Measurements from ENCODE around the gene HSD17B14.
A peak's percentile ranks its signal among the peaks of the same experiment; 100 is the strongest.
"Not testable (repeated sequence)": the region's sequence is repeated elsewhere in the genome, so short reads cannot be mapped to it uniquely, and the experiment has no call there.

HSD17B14 gene

DNA sequence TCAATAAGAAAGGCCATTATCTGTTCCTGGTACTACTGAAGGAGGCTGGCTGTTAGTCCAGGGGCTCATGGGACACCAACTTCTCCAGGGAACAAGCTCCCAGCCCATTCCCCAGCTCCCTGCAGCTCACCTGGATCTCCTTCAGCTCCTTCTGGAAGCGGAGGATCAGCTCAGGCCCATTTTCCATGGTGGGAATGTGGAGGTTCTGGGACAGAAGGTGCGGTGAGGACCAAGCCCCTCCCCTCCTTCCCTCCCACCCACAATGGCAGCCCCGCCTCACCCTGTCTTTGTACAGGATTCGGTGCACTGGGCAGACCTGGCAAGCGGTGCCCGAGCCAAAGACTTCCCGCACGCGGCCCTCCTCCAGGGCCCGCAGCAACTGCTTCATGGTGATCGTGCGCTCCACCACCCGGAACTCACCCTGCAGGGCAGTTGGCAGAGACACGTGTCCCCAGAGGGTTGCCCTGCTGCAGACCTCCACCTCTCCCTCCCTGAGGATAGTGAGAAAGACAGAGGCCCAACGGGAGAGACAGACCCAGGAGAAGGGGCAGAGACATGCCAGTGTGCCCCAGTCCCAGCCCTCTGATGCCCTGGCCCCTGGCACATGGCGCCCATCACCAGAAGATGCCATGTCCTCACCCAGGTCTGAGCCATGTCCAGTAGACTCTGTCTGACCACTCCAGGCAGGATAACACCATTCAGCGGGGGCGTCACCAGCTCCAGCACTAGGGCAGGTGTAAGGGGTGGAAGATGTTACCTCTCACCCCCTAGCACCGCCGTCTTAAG, 39.8 kb downstream of the HSD17B14 start:
- no peak for DNase-seq

DNA sequence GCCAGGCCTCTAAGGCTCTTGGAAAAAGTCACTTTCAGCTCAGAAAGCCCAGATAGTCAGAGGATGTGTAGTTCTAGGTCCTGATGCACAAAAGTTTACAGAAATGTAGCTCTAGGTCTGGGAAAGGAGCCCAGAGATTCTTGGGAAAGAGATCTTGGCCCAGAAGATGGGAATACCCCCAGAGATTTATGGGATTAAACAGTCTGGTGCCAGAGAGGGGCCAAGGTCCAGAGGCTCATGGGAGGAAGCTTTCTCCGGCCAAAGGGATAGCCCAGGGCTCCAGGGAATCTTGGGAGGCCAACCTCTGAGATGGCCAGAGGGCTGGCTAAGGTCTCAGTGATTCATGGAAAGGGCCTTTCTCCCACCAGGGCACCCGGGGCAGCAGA, 40.6 kb downstream of the HSD17B14 start:
- no peak for DNase-seq

DNA sequence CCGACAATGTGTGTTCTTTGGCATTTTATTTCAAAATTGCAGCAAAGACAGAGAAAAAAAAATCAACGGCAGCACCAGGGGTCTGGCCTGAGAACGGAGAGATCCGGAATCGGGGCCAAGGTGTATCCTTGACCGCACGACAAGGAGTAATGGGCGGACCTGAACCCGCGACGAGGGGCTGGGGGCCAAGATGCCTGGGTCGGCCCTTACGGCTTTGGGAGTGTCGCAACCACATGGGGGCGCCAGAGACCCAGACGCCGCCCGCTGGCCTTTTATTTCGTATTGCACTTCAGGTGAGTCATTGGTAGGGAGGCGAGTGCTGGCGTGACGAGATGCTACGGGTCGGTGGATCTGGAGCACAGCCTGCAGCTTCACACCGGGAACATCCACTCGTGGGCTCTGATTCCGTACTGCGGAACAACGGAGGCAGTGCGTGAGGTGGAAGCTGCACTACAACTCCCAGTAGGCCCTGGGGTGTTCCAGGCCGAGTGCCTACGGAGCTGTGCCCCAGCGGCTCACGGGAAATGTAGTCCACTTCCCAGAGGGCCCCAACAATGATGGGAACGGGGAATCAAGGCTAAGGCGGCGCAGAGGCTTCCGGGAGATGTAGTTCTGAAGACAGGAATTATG, 41.1 kb downstream of the HSD17B14 start:
- DNase-seq = peak; percentile 84

DNA sequence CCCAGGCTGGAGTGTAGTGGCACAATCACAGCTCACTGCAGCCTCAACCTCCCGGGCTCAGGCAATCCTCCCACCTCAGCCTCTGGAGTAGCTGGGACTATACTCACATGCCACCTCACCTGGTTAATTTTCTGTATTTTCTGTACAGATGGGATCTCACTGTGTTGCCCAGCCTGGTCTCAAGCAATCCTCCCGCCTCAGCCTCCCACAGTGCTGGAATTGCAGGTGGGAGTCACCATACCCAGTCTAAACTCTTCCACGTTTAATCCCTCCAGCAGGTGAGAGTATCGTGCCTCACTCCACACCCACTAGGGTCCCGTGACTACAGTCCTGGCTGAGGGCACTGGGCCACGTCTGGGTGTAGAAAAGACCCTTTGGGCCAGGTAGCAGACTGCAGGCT, 42.0 kb downstream of the HSD17B14 start:
- no peak for DNase-seq

DNA sequence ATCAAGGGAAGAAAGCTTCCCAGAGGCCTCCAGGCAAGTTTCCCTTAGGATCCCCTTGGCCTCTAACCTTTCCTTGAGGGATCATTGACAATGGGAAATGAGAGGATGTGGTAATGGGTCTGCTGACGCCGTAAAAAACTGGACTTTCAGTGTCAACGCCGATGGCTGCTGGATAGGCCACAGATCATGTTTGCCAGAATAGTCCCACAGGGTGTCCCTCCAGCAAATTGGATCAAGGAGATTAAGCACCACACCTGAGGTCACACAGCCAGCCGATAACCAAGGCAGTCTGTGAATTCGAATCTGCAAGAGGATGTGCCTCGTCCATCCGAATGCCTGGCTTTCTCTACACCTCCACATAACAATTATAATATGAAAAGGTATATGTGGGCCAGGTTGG, 43.0 kb downstream of the HSD17B14 start:
- no peak for DNase-seq

DNA sequence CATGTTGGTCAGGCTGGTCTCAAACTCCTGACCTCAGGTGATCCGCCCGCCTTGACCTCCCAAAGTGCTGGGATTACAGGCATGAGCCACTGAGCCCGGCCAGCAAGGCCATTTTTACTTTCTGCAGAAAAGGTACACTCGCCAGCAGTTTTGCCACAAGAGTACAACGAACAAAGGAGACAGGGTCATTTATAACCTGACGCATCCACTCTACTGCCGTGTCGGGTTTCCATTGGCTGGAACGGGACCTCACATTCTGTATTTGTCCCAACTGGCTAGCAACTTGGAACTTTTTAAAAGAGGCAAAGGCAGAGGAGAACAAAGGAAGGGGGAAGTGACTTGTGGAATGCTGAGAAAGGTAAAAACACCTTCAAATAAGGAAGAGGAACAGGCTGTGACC, 49.0 kb downstream of the HSD17B14 start:
- not testable (repeated sequence) for DNase-seq

DNA sequence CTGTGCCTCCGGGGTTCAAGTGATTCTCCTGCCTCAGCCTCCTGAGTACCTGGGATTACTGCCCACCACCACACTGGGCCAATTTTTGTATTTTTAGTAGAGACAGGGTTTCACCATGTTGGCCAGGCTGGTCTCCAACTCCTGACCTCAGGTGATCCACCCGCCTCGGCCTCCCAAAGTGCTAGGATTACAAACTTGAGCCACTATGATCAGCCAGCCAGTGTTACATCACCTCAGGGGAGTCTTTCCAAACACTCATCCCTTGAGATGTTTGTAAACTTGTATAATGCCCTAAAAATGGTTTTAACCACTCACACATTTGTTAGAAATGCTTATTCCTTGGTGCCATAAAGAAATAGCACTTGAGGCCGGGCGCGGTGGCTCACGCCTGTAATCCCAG, 49.9 kb downstream of the HSD17B14 start:
- DNase-seq = not testable (repeated sequence)

DNA sequence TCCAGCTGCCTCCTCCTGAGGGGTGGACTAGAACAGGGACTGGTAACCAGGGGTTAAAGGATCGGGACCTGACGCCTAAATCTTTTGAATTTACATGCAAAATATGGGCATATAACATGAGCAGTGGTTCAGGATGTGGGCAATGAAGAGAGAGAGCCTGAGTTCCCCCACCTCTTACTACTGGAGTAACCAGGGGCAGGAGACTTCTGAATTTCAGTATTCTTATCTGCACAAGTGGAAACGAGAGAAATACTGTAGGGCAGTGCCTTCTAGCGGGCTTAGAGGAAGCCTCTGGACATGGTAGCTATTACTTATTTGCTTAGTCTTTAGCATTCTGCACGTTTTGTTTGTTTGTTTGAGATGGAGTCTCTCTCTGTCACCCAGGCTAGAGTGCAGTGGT, 51.8 kb downstream of the HSD17B14 start:
- DNase-seq = no peak

DNA sequence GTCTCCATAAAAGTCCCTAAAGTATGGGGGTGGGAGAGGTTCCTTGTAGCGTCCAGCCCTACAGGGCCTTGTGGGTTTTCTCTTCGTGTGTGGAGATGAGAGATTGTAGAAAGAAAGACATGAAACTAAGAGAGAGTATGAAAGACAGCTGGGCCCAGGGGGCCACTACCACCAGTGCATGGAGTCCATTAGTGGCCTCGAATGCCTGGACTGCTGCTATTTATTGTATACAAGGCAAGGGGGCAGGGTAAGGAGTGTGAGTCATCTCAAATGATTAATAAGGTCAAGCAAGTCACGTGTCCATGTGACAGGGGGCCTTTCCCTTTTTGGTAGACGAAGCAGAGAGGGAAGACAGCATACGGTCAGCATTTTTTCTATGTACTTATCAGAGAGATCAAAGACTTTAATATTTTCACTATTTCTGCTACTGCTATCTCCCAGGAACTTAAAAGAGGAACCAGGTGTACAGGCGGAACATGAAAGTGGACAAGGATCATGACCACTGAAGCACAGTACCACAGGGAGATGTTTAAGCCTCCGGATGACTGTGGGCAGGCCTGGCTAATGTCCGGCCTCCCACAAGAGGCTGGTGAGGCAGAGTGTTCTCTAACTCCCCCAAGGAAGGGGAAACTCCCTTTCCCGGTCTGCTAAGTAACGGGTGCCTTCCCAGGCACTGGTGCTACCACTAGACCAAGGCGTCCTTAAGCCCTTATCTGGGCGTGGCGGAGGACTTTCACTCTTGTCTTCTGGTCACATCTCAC, 55.5 kb downstream of the HSD17B14 start:
- no peak for DNase-seq

DNA sequence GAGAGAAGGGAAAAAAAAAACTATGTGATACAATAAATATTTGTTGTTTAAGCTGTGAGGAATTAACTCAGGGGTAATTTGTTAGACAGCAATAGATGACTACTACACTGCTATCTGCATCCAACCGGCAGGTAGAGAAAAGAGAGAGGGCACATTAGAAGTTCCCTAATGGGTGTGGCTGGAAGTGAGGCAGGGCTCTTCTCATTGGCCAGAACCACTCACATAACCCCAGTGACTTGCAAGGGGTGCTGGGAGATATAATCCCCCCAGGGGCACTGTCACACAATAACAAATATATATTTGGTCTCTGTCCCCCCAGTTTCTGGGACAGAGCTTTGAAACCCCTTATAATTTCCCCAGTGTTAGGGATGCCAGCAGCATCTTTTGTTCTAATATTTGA, 56.7 kb downstream of the HSD17B14 start:
- DNase-seq = no peak

DNA sequence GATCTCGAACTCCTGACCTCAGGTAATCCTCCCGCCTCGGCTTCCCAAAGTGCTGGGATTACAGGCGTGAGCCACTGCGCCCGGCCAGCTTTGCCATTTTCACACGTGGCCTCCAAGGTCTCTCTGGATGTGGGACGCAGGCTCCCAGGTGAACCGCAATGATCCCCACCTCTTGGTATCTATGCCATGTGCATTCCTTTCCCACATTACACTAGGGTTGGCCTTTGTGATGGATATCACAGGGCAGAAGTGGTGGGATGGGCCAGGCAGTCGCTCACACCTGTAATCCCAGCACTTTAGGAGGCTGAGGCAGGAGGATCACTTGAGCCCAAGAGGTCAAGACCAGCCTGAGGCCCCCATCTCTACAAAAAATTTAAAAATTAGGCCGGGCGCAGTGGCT, 58.6 kb downstream of the HSD17B14 start:
- DNase-seq = no peak

DNA sequence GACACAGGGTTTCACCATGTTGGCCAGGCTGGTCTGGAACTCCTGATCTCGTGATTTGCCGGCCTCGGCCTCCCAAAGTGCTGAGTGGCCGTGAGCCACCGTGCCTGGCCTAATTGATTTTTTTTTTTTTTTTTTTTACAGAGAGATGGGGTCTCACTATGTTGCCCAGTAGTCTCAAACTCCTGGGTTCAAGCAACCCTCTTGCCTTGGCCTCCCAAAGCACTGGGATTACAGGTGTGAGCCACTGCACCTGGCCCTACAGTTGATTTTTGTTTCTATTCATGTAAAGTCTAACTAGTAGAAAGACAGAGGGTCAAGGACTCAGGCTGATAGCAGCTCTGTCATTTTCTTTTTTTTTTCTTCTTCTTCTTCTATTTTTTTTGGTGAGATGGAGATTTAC, 59.2 kb downstream of the HSD17B14 start:
- no peak for DNase-seq

DNA sequence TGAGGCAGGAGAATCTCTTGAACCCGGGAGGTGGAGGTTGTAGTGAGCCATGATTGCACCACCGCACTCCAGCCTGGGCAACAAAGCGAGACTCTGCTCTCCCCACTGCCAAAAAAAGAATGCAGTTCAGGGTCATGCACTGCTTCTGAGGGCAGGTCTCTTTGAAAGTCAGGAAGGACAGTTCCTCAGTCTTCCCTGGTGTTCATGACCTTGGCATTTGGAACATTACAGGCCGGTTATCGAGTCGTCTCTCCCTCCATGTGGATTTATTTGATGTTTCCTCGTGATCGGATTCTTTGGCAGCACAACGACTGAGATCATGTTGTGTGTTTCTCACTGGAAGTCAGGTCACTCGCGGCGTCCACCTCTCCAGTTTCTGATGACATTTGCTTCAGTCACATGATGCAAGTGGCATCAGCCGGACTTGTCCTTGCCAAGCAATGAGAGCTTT, 63.8 kb downstream of the HSD17B14 start:
- peak; percentile 61 for DNase-seq

DNA sequence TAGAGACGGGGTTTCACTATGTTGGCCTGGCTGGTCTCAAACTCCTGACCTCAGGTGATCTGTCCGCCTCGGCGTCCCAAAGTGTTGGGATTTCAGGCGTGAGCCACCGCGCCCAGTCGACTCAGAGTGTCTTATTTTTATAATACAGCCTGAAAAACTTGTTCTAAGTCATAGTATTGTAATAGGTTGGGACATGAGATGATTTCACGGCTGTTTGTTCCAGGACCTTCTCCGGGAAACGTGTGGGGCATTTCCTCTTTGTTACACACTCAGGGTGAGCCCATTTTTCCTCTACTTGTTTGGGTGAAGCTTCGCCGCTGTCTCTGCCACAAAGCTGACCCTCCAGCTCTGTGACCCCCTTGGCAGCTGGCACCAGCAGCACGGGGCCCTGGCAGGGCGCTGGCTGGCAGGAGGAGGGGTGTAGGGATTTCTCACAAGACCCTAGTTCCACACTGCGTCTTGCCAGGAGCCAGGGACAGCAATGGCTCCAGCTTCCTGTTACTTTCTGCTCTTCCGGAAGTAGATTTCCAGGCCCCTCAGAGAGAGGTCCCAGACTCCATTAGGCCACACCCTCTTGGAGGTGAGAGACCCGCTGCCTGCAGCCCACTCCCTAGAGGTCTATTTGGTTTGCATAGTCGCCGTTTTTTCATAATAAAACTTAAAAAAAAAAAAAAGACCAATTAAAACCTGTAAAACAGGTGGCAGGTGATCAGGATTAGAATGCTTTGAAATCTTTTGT, 65.4 kb downstream of the HSD17B14 start:
- no peak for DNase-seq

DNA sequence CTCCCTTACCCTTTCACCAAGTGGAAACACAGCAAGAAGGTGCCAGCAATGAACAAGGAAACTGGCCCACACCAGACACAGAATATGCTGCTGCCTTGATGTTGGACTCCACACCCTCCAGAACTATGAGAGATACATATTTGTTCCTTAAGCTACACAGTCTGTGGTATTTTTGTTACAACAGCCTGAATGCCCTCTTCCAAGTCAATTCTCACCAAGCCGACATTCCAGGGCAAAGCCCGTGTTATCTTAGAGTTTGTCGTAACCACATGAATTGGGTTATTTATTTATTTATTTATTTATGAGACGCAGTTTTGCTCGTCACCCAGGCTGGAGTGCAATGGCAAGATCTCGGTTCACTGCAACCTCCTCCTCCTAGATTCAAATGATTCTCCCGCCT, 66.0 kb downstream of the HSD17B14 start:
- DNase-seq = no peak

DNA sequence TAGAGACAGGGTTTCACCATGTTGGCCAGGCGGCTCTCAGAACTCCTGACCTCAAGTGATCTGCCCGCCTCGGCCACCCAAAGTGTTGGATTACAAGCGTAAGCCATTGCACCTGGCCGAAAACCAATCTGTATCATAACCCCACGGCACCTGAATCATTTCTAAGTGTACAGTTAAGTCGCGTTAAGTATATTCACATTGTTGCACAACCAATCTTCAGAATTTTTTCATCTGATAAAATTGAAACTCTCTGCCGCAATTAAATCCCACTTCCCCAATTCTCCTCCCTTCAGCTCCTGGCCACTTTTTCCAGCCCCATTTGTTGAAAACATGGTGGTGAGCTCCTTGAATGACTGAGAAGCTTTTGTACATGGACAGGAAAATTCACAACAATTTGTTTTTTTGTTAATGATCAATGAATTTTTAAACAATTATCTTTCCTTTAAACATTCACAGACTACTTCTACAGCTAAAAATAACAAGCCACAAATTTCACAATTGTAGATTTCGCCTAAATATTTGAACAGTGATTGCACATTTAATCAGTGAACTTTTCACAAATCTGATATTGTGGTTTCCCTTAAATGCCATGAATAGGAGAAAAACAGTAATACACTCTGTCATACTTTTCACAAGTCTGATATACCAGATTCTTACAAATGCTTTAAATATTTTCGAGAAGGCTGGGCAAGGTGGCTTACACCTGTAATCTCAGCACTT, 67.1 kb downstream of the HSD17B14 start:
- no peak for DNase-seq

DNA sequence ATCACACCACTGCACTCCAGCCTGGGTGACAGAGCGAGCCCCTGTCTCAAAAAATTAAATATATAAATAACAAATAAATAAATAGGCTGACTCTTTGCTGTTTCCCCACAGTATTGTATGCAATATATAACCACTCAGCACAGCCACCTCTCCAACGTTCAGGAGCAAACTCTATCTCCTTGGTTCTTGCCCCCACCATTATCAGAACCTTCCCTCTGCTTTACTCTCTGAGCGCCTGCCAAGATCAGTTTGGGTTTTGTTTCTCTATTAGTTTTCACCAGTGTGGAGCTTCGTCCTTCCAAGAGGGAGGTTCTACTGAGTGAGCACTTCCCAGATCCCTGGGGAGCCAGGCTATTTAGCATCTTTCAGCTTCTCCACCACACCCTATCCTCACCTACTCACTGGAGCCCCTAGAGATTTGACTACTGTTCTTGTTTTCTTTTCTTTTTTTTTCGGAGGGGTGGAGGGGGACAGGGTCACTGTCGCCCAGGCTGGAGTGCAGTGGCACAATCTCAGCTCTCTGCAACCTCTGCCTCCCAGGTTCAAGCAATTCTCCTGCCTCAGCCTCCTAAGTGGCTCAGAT, 68.0 kb downstream of the HSD17B14 start:
- DNase-seq = not testable (repeated sequence)

DNA sequence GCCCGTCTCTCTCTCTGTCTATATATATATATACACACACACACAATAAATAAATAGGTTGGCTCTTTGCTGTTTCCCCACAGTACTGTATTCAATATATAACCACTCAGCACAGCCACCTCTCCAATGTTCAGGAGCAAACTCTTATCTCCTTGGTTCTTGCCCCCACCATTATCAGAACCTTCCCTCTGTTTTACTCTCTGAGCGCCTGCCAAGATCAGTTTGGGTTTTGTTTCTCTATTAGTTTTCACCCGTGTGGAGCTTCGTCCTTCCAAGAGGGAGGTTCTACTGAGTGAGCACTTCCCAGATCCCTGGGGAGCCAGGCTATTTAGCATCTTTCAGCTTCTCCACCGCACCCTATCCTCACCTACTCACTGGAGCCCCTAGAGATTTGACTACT, 70.5 kb downstream of the HSD17B14 start:
- DNase-seq = not testable (repeated sequence)
